HL-60 (cell line): ENCODE data around the gene PDE5A.

Source experiments
- DNase-seq, 2 experiments: peaks; one replicate each; pipeline ENCODE4 v3.0.0-alpha.2; 2010 to 2020; ENCODE audit warnings: low read depth in 1 of 2, low spot score in 1 of 2
- H3K27ac ChIP-seq: fragments of 250-450 bp; sonication (Bioruptor Pico); replicated peaks from 2 replicates; pipeline ENCODE4 v1.5.1; 2020; ENCODE audit warnings: mild to moderate bottlenecking, moderate library complexity
- H3K27me3 ChIP-seq: fragments of 250-450 bp; sonication (Bioruptor Pico); 2 replicates; pipeline ENCODE4 v1.5.1; 2021; ENCODE audit warnings: mild to moderate bottlenecking, moderate library complexity; ENCODE audit not compliant: insufficient read depth, poor library complexity, severe bottlenecking
- H3K4me3 ChIP-seq: replicated peaks from 2 replicates; pipeline ENCODE4 v1.5.1; 2011; ENCODE audit warnings: mild to moderate bottlenecking, control low read depth, low read length; ENCODE audit not compliant: insufficient read depth
- CTCF ChIP-seq: IDR thresholded peaks from one replicate; pipeline ENCODE4 v1.5.1; 2011; ENCODE audit warnings: low read length, control low read depth, inconsistent platforms; ENCODE audit not compliant: insufficient read depth
- GABPA ChIP-seq: IDR thresholded peaks from 2 replicates; pipeline ENCODE4 v1.6.1; 2012; ENCODE audit warnings: low read depth
- POLR2AphosphoS5 ChIP-seq: IDR thresholded peaks from 2 replicates; pipeline ENCODE4 v1.6.1; 2012; ENCODE audit warnings: low read depth
- REST ChIP-seq: IDR thresholded peaks from 2 replicates; pipeline ENCODE4 v1.6.1; 2012; ENCODE audit warnings: low read depth; ENCODE audit not compliant: insufficient replicate concordance
- SPI1 ChIP-seq: IDR thresholded peaks from 2 replicates; pipeline ENCODE4 v1.6.1; 2012; ENCODE audit warnings: low read depth, mild to moderate bottlenecking, borderline replicate concordance

The PDE5A gene

GRCh38 chr4:119597377-119597776, 31.2 kb downstream of the PDE5A start:
- Histone ChIP-seq H3K4me3 (no peak overlapping the region), H3K27ac (no peak overlapping the region), H3K27me3 (no peaks in the 10 kb centered on the region)
- TF ChIP-seq SPI1: no peak
- TF ChIP-seq CTCF: no peak
- no peak for TF ChIP-seq REST
- no peak for TF ChIP-seq GABPA
- no peak for TF ChIP-seq POLR2AphosphoS5
- DNase-seq: no peak

- no peak for DNase-seq
- TF ChIP-seq POLR2AphosphoS5: no peak
- TF ChIP-seq GABPA: no peak
- TF ChIP-seq SPI1: no peak
- no peak for TF ChIP-seq CTCF
- TF ChIP-seq REST: no peak
- H3K4me3 ChIP-seq: no peak overlapping the region
- H3K27me3 ChIP-seq: no peaks in the 10 kb centered on the region
- H3K27ac ChIP-seq: no peak overlapping the region
Measured at GRCh38 chr4:119593698-119594097, 34.9 kb downstream of the PDE5A start.

GRCh38 chr4:119592830-119593229, 35.8 kb downstream of the PDE5A start:
- Histone ChIP-seq H3K4me3 (no peak overlapping the region), H3K27ac (no peak overlapping the region), H3K27me3 (no peaks in the 10 kb centered on the region)
- DNase-seq: no peak
- no peak for TF ChIP-seq POLR2AphosphoS5
- TF ChIP-seq REST: no peak
- no peak for TF ChIP-seq CTCF
- TF ChIP-seq SPI1: no peak
- TF ChIP-seq GABPA: no peak
